ENCODE results near the gene PALLD. TPM values are rescaled to one million over a fixed set of nuclear protein-coding genes. Genes with fewer than 3 reads are reported as not detected.

Gene PALLD
- total and polyA plus RNA-seq, 2 donors (not counting 3 experiments of a cell fraction or from before 2014, with no cell fraction given), result 13.4 to 48.2 TPM

DNA sequence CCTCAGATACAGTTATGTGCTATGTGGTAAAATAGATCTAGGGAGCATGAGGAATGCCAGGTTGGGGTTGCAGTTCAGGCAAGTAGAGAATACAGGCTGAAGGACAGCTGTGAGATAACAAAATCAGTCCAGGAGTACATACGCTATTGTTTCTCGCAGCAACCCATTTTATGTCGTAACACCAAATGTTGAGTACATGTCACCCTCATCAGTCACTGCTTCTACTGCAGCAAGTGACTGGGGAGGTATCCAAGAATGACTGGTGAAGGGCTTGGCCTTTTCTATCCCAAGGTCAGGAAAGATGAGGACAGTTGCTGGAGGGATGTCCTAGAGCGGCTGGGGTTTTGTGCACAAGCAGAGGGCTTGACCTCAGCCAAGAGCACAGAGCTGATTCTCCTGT lies 341.1 kb downstream of the PALLD start:
- Histone ChIP-seq H3K9ac (replicated peaks; ENCODE audit: extremely low read depth, insufficient read depth, low read length) (no peak overlapping the region), H3K9me1 (replicated peaks; ENCODE audit: control insufficient read depth, extremely low read depth, insufficient read depth, low read length) (no peaks in the 10 kb centered on the region), H3K4me3 (replicated peaks in 1 of 3; ENCODE audit: insufficient read depth in 1 of 3, low read depth in 1 of 3, low read length in 3 of 3) (no peak overlapping the region), H3K4me2 (ENCODE audit: insufficient read depth, low read length) (no peak overlapping the region), H3K36me3 (ENCODE audit: control insufficient read depth in 2 of 2, extremely low read depth in 1 of 2, insufficient read depth in 2 of 2, low read length in 2 of 2) (peaks cover 0 to 2% of the 10 kb centered on the region in 2 experiments), H2AFZ (ENCODE audit: low read depth, low read length) (no peak overlapping the region), H3K27ac (ENCODE audit: insufficient read depth, low read depth, low read length) (no peak overlapping the region), H3K27me3 (ENCODE audit: control insufficient read depth in 2 of 2, insufficient read depth in 2 of 2, low read length in 2 of 2) (no peaks in the 10 kb centered on the region), H3K9me3 (replicated peaks; ENCODE audit: control insufficient read depth, insufficient read depth, low read length) (no peaks in the 10 kb centered on the region), H3K4me1 (ENCODE audit: control insufficient read depth, extremely low read depth, insufficient read depth, low read length) (peaks cover 7% of the 10 kb centered on the region), H4K20me1 (replicated peaks; ENCODE audit: control insufficient read depth, extremely low read depth, insufficient read depth, low read length) (peaks cover 2% of the 10 kb centered on the region), H3K79me2 (ENCODE audit: control insufficient read depth, insufficient read depth, low read length) (peaks cover 9% of the 10 kb centered on the region)
- intact Hi-C loops (cut with micrococcal nuclease), result no loop called here
- dilution Hi-C loops (cut with MboI; ENCODE audit: extremely low pct_ligation_motif_present, low sequenced_read_pairs), result no loop called here
- BruUV-seq (replicated peaks), result no TSS peak
- no peak for DNase-seq (ENCODE audit: low read depth, low spot score)
- no peak for FAIRE-seq
- ChIA-PET POLR2A (no interaction called here), CTCF (interaction anchor here (1.2 kb wide), 1 partner anchor 11 kb away, joined by 6 read pairs; no protein-coding TSS in a partner anchor)
- TF ChIP-seq EZH2 (IDR thresholded peaks at IDR 0.05; ENCODE audit: borderline replicate concordance, low read depth, low read length, severe bottlenecking), result no peak
- no peak for TF ChIP-seq POLR2A (IDR thresholded peaks at IDR 0.05; ENCODE audit: low read depth, low read length)
- TF ChIP-seq POLR2AphosphoS5 (IDR thresholded peaks at IDR 0.05; ENCODE audit: insufficient read depth, low read depth, low read length), result no peak
- TF ChIP-seq FOS (IDR thresholded peaks at IDR 0.05; ENCODE audit: borderline replicate concordance, insufficient read depth, low read length), result no peak
- TF ChIP-seq MYC (IDR thresholded peaks at IDR 0.05; ENCODE audit: low read depth, low read length), result no peak
- TF ChIP-seq, protein P1, sequence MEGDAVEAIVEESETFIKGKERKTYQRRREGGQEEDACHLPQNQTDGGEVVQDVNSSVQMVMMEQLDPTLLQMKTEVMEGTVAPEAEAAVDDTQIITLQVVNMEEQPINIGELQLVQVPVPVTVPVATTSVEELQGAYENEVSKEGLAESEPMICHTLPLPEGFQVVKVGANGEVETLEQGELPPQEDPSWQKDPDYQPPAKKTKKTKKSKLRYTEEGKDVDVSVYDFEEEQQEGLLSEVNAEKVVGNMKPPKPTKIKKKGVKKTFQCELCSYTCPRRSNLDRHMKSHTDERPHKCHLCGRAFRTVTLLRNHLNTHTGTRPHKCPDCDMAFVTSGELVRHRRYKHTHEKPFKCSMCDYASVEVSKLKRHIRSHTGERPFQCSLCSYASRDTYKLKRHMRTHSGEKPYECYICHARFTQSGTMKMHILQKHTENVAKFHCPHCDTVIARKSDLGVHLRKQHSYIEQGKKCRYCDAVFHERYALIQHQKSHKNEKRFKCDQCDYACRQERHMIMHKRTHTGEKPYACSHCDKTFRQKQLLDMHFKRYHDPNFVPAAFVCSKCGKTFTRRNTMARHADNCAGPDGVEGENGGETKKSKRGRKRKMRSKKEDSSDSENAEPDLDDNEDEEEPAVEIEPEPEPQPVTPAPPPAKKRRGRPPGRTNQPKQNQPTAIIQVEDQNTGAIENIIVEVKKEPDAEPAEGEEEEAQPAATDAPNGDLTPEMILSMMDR (IDR thresholded peaks at IDR 0.05; ENCODE audit: extremely low read depth in 1 of 2, insufficient read depth in 1 of 2, low read depth in 1 of 2, low read length in 2 of 2), result no peak
- TF ChIP-seq, protein P2, sequence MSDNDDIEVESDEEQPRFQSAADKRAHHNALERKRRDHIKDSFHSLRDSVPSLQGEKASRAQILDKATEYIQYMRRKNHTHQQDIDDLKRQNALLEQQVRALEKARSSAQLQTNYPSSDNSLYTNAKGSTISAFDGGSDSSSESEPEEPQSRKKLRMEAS (IDR thresholded peaks at IDR 0.05; ENCODE audit: insufficient read depth, insufficient read length), result no peak
- TF ChIP-seq GATA2 (IDR thresholded peaks at IDR 0.05; ENCODE audit: insufficient read depth, insufficient read length, low read depth, low read length), result no peak
- TF ChIP-seq JUN (IDR thresholded peaks at IDR 0.05; ENCODE audit: borderline replicate concordance, insufficient read depth, insufficient read length, low read depth), result no peak

Measured in endothelial cell of umbilical vein (primary cell).